SK-N-SH (cell line): Measurements from ENCODE around the gene C17orf67. TPM values are rescaled to one million over a fixed set of nuclear protein-coding genes. Genes with fewer than 3 reads are reported as not detected.

Experiments used
- CTCF ChIA-PET: fragments of 300-600, 350-600 bp; formaldehyde crosslinking; extraction: SDS; loops from one replicate; lab custom pipeline; 2021; lab: Yijun Ruan, JAX
- POLR2A ChIA-PET: fragments of 350-600 bp; sonication (Branson Sonifier 250); formaldehyde crosslinking; extraction: SDS; loops from one replicate; lab custom pipeline; 2020; ENCODE audit warnings: antibody characterized with exemption, inconsistent platforms; lab: Yijun Ruan, JAX
- DNase-seq: peaks from one replicate; pipeline ENCODE4 v3.0.0; 2012
- H2AFZ ChIP-seq: fragments of 200-600 bp; sonication (generic); 2 replicates; pipeline ENCODE4 v1.8.1; 2016; ENCODE audit warnings: antibody characterized with exemption, mild to moderate bottlenecking, low read depth
- H3F3A ChIP-seq: fragments of 200-600 bp; sonication (generic); replicated peaks from 2 replicates; pipeline ENCODE3; 2016; ENCODE audit warnings: antibody characterized with exemption, mild to moderate bottlenecking; ENCODE audit not compliant: insufficient read depth
- H3K27ac ChIP-seq, 2 experiments: fragments of 200-500 bp in 1 of 2; fragments of 200-600 bp in 1 of 2; sonication (Bioruptor generic) in 1 of 2; sonication (generic), shearing (Covaris generic) in 1 of 2; 2 replicates each; pipeline versions ENCODE4 v1.5.1 to v1.6.1; 2014 to 2016; ENCODE audit warnings: low read depth in 2 of 2, inconsistent platforms in 1 of 2, low read length in 1 of 2, mild to moderate bottlenecking in 1 of 2, mixed read lengths in 1 of 2
- H3K27me3 ChIP-seq: fragments of 200-600 bp; sonication (generic), shearing (Covaris generic); 2 replicates; pipeline ENCODE4 v1.6.1; 2016; ENCODE audit warnings: mixed run types; ENCODE audit not compliant: insufficient read depth
- H3K36me3 ChIP-seq, 2 experiments: fragments of 200-500 bp in 1 of 2; fragments of 200-600 bp in 1 of 2; sonication (Bioruptor generic) in 1 of 2; sonication (generic) in 1 of 2; replicated peaks in 1 of 2; 2 replicates each; pipeline versions ENCODE3 to v1.5.1; 2014 to 2016; ENCODE audit warnings: low read length in 1 of 2, mild to moderate bottlenecking in 1 of 2; ENCODE audit not compliant: insufficient read depth in 2 of 2, control insufficient read depth in 1 of 2
- H3K4me1 ChIP-seq, 2 experiments: fragments of 200-500 bp in 1 of 2; fragments of 200-600 bp in 1 of 2; sonication (Bioruptor generic) in 1 of 2; sonication (generic), shearing (Covaris generic) in 1 of 2; 2 replicates each; pipeline versions ENCODE4 v1.5.1 to v1.6.1; 2014 to 2016; ENCODE audit warnings: low read depth in 1 of 2, low read length in 1 of 2, mixed run types in 1 of 2; ENCODE audit not compliant: insufficient read depth in 2 of 2, control insufficient read depth in 1 of 2
- H3K4me2 ChIP-seq: fragments of 200-600 bp; sonication (generic), shearing (Covaris generic); 2 replicates; pipeline ENCODE4 v1.6.1; 2017; ENCODE audit warnings: mixed run types
- H3K4me3 ChIP-seq, 2 experiments: fragments of 200-500 bp in 1 of 2; fragments of 200-600 bp in 1 of 2; sonication (Bioruptor generic) in 1 of 2; sonication (generic), shearing (Covaris generic) in 1 of 2; 2 replicates each; pipeline versions ENCODE4 v1.5.1 to v1.8.1; 2014 to 2016; ENCODE audit warnings: low read depth in 2 of 2, inconsistent platforms in 1 of 2, low read length in 1 of 2, mild to moderate bottlenecking in 1 of 2, mixed read lengths in 1 of 2, moderate library complexity in 1 of 2
- H3K79me2 ChIP-seq: fragments of 200-600 bp; sonication (generic); 2 replicates; pipeline ENCODE4 v1.8.1; 2017; ENCODE audit warnings: mild to moderate bottlenecking; ENCODE audit not compliant: insufficient read depth
- H3K9ac ChIP-seq: fragments of 200-600 bp; sonication (generic); 2 replicates; pipeline ENCODE4 v1.6.1; 2017; ENCODE audit warnings: mixed run types
- H3K9me2 ChIP-seq: fragments of 200-600 bp; sonication (generic); 2 replicates; pipeline ENCODE4 v1.6.1; 2017; ENCODE audit warnings: mixed run types
- H3K9me3 ChIP-seq: fragments of 200-600 bp; sonication (generic); 2 replicates; pipeline ENCODE4 v1.6.1; 2017; ENCODE audit warnings: mixed run types, mild to moderate bottlenecking, moderate library complexity
- H4K20me1 ChIP-seq: fragments of 200-600 bp; sonication (generic); 2 replicates; pipeline ENCODE4 v1.6.1; 2017; ENCODE audit warnings: mild to moderate bottlenecking, mixed run types; ENCODE audit not compliant: insufficient read depth
- CTCF ChIP-seq: fragments of 200-600 bp; sonication (generic); IDR thresholded peaks from 2 replicates; pipeline ENCODE4 v1.6.1; 2017; ENCODE audit warnings: antibody characterized with exemption, mild to moderate bottlenecking, moderate library complexity
- EZH2phosphoT487 ChIP-seq: fragments of 200-600 bp; sonication (generic); IDR thresholded peaks from 2 replicates; pipeline ENCODE4 v1.6.1; 2017; ENCODE audit warnings: low read depth, mixed run types, mild to moderate bottlenecking, antibody characterized with exemption, moderate library complexity, borderline replicate concordance
- GATA2 ChIP-seq: sonication (generic); formaldehyde crosslinking; IDR thresholded peaks from 2 replicates; pipeline ENCODE4 v1.5.0; 2020; ENCODE audit warnings: mild to moderate bottlenecking, missing genetic modification reagents
- JUND ChIP-seq: IDR thresholded peaks from 2 replicates; pipeline ENCODE4 v1.4.0; 2012
- NFIC ChIP-seq: IDR thresholded peaks from 2 replicates; pipeline ENCODE4 v1.4.0; 2012; ENCODE audit warnings: borderline replicate concordance
- PBX3 ChIP-seq: IDR thresholded peaks from 2 replicates; pipeline ENCODE4; 2012
- RAD21 ChIP-seq: IDR thresholded peaks from 2 replicates; pipeline ENCODE4 v1.6.1; 2012; ENCODE audit warnings: mild to moderate bottlenecking, low read length
- SMC3 ChIP-seq: IDR thresholded peaks from 2 replicates; pipeline ENCODE4 v1.6.1; 2012; ENCODE audit warnings: low read depth, low read length, improper control_type of control experiment
- TCF12 ChIP-seq: IDR thresholded peaks from 2 replicates; pipeline ENCODE4 v1.4.0; 2012
- YY1 ChIP-seq: IDR thresholded peaks from 2 replicates; pipeline ENCODE4 v1.4.0; 2012; ENCODE audit warnings: low read depth, mild to moderate bottlenecking
- WGBS: methylation state at CpG from one replicate; pipeline ENCODE4 v1.1.6; 2017; ENCODE audit warnings: low lambda C conversion rate; 5-methylcytosine and 5-hydroxymethylcytosine counted together
- polyA plus RNA-seq, 3 experiments: library from polyadenylated mRNA; depleted of rRNA; stranded (reverse); fragments of >200 nt; gene quantifications; 2 replicates each; pipeline ENCODE4 v1.2.3, GENCODE V29; 2012

C17orf67 gene
- polyA plus RNA-seq, 1 of the 3 experiments (the other 2 are of a cell fraction) = 1.7 TPM

GRCh38 chr17:56866496-56866895 lies 32.8 kb upstream of the C17orf67 start:
- H3K9me3 ChIP-seq = no peaks in the 10 kb centered on the region
- H3F3A ChIP-seq = peaks cover 29% of the 10 kb centered on the region
- no peak overlapping the region for H3K27ac ChIP-seq
- WGBS = 37% methylated on average over 3 of the region's 3 CpGs
- POLR2A ChIA-PET = no interaction called here
- peaks cover 0 to 5% of the 10 kb centered on the region in 2 experiments; a peak in 2 of 4 replicates for H3K4me1 ChIP-seq
- no peaks in the 10 kb centered on the region for H3K9me2 ChIP-seq
- H3K4me3 ChIP-seq = no peak overlapping the region
- no peak for DNase-seq
- H4K20me1 ChIP-seq = no peaks in the 10 kb centered on the region
- CTCF ChIA-PET = interaction anchor here (1.8 to 2.1 kb wide), 2 partner anchors 16 to 47 kb away, joined by 7 to 12 read pairs; no protein-coding TSS in a partner anchor
- peak; percentile 55 for TF ChIP-seq RAD21
- TF ChIP-seq CTCF = peak; percentile 41
- no peak for TF ChIP-seq JUND
- peak; percentile 18; the same call in 1 of the 2 replicates for TF ChIP-seq SMC3
- TF ChIP-seq, all 33 proteins: peak for 3
- Histone ChIP-seq H3K36me3 (peaks cover 31 to 40% of the 10 kb centered on the region in 2 experiments), H3K79me2 (no peaks in the 10 kb centered on the region), H3K4me2 (no peak overlapping the region), H3K27me3 (no peaks in the 10 kb centered on the region), H3K9ac (no peak overlapping the region), H2AFZ (no peak overlapping the region)

GRCh38 chr17:56866076-56866475 lies 32.4 kb upstream of the C17orf67 start:
- POLR2A ChIA-PET = no interaction called here
- no peak overlapping the region for H3K4me3 ChIP-seq
- H3K9me2 ChIP-seq = no peaks in the 10 kb centered on the region
- no peak for DNase-seq
- no peak overlapping the region for H3K4me2 ChIP-seq
- no peak overlapping the region for H3K9ac ChIP-seq
- CTCF ChIA-PET = interaction anchor here (1.0 to 2.1 kb wide), 3 partner anchors 15 to 73 kb away, joined by 3 to 12 read pairs (median 7); no protein-coding TSS in a partner anchor
- H3K4me1 ChIP-seq = peaks cover 0 to 5% of the 10 kb centered on the region in 2 experiments; a peak in 2 of 4 replicates
- peaks cover 29% of the 10 kb centered on the region for H3F3A ChIP-seq
- no peaks in the 10 kb centered on the region for H3K9me3 ChIP-seq
- H4K20me1 ChIP-seq = no peaks in the 10 kb centered on the region
- no peaks in the 10 kb centered on the region for H3K79me2 ChIP-seq
- H3K36me3 ChIP-seq = peaks cover 35 to 44% of the 10 kb centered on the region in 2 experiments
- 96% methylated on average over 5 of the region's 5 CpGs for WGBS
- no peak overlapping the region for H2AFZ ChIP-seq
- no peak for TF ChIP-seq TCF12
- no peak for TF ChIP-seq GATA2 (CRISPR knock-in tag)
- no peak for TF ChIP-seq PBX3
- no peak for TF ChIP-seq YY1
- no peak for TF ChIP-seq JUND
- TF ChIP-seq NFIC = no peak
- TF ChIP-seq SMC3 = no peak
- TF ChIP-seq EZH2phosphoT487 = no peak
- H3K27me3 ChIP-seq = no peaks in the 10 kb centered on the region
- no peak overlapping the region for H3K27ac ChIP-seq
